GM12873 (cell line): ENCODE results near the gene MECP2.

Experiments
- TF ChIP-seq, protein P1 (sequence below): IDR thresholded peaks from 2 replicates; pipeline ENCODE4 v1.5.1; 2012; ENCODE audit warnings: low read depth, mild to moderate bottlenecking, moderate library complexity, low read length, control low read depth; ENCODE audit not compliant: insufficient read depth; ENCODE audit errors: missing control alignments

Gene MECP2

DNA sequence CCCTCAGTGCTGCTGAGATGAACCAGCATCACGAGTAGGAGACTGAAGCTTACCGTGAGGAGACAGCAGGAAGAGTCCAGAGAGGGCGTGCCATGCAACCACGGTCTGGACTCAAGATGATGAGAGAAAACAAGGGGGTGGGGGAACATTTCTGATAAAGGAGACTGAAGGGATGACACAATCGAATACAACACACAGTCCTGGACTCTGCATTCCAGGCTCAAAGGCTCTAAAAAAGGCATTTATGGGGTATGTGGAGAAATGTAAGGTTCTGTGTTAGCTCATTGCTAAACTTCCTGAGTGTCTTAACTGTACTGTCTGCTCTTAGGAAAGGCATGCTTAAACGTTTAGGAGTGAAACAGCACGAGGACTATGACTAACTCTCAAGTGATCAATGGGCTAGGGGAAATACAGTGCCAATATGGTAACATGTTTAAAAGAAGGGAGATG lies 57.2 kb downstream of the MECP2 start:
- TF ChIP-seq, protein P1, sequence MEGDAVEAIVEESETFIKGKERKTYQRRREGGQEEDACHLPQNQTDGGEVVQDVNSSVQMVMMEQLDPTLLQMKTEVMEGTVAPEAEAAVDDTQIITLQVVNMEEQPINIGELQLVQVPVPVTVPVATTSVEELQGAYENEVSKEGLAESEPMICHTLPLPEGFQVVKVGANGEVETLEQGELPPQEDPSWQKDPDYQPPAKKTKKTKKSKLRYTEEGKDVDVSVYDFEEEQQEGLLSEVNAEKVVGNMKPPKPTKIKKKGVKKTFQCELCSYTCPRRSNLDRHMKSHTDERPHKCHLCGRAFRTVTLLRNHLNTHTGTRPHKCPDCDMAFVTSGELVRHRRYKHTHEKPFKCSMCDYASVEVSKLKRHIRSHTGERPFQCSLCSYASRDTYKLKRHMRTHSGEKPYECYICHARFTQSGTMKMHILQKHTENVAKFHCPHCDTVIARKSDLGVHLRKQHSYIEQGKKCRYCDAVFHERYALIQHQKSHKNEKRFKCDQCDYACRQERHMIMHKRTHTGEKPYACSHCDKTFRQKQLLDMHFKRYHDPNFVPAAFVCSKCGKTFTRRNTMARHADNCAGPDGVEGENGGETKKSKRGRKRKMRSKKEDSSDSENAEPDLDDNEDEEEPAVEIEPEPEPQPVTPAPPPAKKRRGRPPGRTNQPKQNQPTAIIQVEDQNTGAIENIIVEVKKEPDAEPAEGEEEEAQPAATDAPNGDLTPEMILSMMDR = no peak

DNA sequence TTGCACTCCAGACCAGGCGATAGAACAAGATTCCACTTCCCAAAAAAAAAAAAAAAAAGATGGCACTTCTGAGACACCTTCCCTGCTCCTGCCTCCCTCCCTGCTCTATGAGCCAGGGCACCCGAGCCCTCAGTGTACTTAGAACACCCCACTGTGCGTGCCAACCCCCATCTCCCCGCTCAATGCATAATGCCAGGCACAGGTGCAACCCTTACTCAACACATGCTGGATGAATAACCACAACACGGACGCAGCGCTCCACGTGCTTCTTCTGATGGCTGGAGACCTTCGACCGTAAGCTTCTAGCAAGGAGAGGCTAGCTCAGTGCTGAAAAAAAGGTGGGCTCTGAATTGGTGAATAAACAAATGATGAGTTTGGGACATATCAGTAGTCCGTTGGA lies 57.9 kb downstream of the MECP2 start:
- TF ChIP-seq, protein P1 = no peak

DNA sequence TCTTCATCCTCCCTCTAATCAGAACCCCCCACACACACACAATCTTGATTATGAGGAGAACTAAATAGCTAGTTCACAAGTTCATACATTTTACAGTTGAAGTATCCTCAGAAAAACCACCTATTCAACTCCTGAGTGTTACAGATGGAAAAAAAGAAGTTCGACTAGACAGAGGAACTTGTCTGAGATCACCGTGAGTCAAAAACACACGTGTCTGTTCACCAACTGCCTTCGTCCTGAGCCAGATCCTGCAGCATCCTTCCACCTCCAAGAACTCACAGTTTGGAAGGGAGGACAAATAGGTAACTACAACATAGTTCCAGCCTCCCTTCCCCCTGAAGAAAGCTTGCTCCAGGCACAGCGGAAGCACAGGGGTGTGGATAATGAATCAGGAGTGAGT lies 58.9 kb downstream of the MECP2 start:
- TF ChIP-seq, protein P1 = no peak

DNA sequence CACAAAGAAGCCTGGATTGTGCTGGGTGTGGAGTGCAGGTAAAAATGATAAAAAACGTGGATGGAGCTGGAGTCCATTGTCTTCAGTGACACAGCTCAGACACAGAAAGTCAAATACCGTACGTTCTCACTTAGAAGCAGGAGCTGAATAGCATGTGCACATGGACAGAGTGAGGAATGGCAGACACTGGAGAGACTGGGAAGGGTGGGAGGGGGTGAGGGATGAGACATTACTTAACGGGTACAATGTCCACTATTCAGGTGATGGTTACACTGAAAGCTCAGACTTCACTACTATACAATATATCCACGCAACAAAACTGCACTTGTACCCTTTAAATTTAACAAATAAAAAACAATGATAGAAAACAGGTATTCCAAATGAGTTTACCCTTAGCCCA lies 59.8 kb downstream of the MECP2 start:
- TF ChIP-seq, protein P1 = no peak

DNA sequence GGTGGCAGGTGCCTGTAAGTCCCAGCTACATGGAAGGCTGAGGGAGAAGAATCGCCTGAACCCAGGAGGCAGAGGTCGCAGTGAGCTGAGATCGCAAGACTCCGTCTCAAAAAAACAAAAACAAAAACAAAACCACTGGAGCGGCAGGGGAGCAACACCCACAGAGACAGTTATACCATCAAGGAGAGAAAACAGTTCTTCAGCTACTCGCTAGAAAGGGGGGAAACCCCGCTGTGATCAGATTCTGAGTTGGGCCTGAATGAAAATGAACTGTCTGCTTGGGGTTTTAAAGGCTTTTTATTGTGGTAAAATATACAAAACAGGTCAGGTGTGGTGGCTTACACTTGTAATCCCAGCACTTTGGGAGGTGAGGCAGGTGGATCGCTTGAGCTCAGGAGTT lies 61.0 kb downstream of the MECP2 start:
- TF ChIP-seq, protein P1 = no peak

DNA sequence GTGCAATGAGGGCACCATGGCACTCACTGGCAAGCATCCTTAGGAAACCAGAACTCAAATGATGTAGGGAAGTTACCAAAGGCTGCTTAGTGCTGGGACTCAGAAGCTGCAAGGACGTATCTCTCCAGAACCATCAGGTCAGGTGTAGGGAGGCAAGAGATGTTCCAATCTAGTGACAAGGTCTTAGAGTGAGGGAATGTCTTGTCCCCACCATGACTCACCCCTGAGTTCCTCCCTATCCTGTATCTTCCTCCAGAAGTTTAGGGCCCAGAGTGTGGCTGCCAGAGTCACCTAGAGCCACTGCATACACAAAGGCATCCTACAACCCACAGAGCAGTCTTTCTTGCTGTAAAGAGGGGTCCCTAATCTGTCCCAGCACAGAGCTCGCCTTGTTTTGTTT lies 63.7 kb downstream of the MECP2 start:
- TF ChIP-seq, protein P1 = no peak

DNA sequence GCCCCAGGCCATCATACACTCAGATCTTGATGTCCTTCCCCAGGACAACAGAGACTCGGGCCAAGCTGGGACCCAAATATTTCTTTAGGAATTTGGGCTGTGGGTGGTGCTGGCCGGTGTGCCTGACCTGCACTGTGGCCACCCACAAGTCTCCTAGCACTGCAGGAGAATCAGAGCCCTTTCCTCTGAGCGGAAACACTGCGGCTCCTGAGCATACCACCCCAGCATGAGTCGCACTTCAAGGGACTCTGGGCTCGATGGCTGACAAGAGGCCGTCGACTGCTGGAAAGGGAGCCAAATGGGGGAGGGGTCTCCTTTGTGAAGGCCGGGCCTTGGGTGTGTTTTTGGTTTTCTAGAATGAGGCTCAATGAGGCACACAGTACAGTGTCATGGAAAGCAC lies 64.9 kb downstream of the MECP2 start:
- TF ChIP-seq, protein P1 = no peak
